ENCODE results near the gene RASA3. TPM values are rescaled to one million over a fixed set of nuclear protein-coding genes. Genes with fewer than 3 reads are reported as not detected.

RASA3 gene
- total RNA-seq, 1 experiment from 2014 or later = 0.26 TPM

GRCh38 chr13:114095486-114095885 is 36.9 kb downstream of the RASA3 start:
- H3K4me3 Mint-ChIP-seq (ENCODE audit: low read depth, unreplicated experiment) = no peak overlapping the region
- no peaks in the 10 kb centered on the region for H3K36me3 Mint-ChIP-seq (ENCODE audit: insufficient read depth, unreplicated experiment)
- no TSS peak for BruUV-seq (replicated peaks)
- CTCF ChIA-PET = no interaction called here
- no peaks in the 10 kb centered on the region for H3K27me3 Mint-ChIP-seq (ENCODE audit: unreplicated experiment)
- H3K27ac Mint-ChIP-seq (ENCODE audit: unreplicated experiment) = no peak overlapping the region
- H3K9me3 Mint-ChIP-seq (ENCODE audit: low read depth, unreplicated experiment) = no peaks in the 10 kb centered on the region
- TF ChIP-seq, protein P1, sequence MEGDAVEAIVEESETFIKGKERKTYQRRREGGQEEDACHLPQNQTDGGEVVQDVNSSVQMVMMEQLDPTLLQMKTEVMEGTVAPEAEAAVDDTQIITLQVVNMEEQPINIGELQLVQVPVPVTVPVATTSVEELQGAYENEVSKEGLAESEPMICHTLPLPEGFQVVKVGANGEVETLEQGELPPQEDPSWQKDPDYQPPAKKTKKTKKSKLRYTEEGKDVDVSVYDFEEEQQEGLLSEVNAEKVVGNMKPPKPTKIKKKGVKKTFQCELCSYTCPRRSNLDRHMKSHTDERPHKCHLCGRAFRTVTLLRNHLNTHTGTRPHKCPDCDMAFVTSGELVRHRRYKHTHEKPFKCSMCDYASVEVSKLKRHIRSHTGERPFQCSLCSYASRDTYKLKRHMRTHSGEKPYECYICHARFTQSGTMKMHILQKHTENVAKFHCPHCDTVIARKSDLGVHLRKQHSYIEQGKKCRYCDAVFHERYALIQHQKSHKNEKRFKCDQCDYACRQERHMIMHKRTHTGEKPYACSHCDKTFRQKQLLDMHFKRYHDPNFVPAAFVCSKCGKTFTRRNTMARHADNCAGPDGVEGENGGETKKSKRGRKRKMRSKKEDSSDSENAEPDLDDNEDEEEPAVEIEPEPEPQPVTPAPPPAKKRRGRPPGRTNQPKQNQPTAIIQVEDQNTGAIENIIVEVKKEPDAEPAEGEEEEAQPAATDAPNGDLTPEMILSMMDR (IDR thresholded peaks at IDR 0.05; ENCODE audit: unreplicated experiment) = no peak
- H3K4me1 Mint-ChIP-seq (ENCODE audit: low read depth, unreplicated experiment) = no peaks in the 10 kb centered on the region
- intact Hi-C loops (cut with micrococcal nuclease; ENCODE audit: unreplicated experiment) = no loop called here
- DNase-seq = no peak

DNA sequence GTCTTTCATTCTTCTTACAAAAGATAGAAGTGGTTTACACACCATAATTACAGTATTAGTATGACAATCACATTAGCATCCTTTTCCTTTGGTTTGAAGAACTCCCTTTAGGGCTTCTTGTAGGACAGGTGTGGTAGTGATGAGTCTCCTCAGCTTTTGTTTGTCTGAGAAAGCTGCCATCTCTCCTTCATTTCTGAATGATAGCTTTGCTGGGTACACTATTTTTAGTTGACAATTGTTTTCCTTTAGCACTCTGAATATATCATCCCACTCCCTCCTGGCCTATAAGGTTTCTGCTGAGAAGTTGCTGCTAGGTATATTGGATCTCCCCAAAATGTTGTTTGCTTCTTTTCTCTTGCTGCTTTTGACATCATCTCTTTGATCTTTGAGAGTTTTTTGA is 39.3 kb downstream of the RASA3 start:
- Mint-ChIP-seq H3K4me3 (ENCODE audit: low read depth, unreplicated experiment) (no peak overlapping the region), H3K36me3 (ENCODE audit: insufficient read depth, unreplicated experiment) (no peaks in the 10 kb centered on the region)

DNA sequence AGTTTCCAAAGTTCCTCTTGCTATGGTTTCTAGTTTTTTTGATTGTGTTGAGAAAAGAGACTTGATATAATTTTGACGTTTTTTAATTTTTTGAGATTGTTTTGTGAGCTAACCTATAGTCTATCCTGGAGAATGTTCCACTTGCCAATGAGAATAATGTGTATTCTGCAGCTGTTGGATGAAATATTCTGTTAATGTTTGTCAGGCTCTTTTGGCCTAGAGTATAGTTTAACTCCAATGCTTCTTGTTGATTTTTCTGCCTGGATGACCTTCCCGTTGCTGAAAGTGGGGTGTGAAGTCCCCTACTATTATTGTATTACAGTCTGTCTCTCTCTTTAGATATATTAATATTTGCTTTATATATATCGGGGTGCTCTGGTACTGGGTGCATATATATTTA is 40.0 kb downstream of the RASA3 start:
- intact Hi-C loops (cut with micrococcal nuclease; ENCODE audit: unreplicated experiment) = no loop called here
- H3K9me3 Mint-ChIP-seq (ENCODE audit: low read depth, unreplicated experiment) = no peaks in the 10 kb centered on the region
- H3K36me3 Mint-ChIP-seq (ENCODE audit: insufficient read depth, unreplicated experiment) = no peaks in the 10 kb centered on the region
- no peaks in the 10 kb centered on the region for H3K27me3 Mint-ChIP-seq (ENCODE audit: unreplicated experiment)
- DNase-seq = no peak
- TF ChIP-seq, protein P1 (IDR thresholded peaks at IDR 0.05; ENCODE audit: unreplicated experiment) = no peak
- no TSS peak for BruUV-seq (replicated peaks)
- no peaks in the 10 kb centered on the region for H3K4me1 Mint-ChIP-seq (ENCODE audit: low read depth, unreplicated experiment)
- CTCF ChIA-PET = no interaction called here
- no peak overlapping the region for H3K4me3 Mint-ChIP-seq (ENCODE audit: low read depth, unreplicated experiment)
- H3K27ac Mint-ChIP-seq (ENCODE audit: unreplicated experiment) = no peak overlapping the region

More for the DNA sequence above, 39.3 kb downstream of the RASA3 start:
- CTCF ChIA-PET = no interaction called here
- Mint-ChIP-seq H3K4me1 (ENCODE audit: low read depth, unreplicated experiment) (no peaks in the 10 kb centered on the region), H3K27me3 (ENCODE audit: unreplicated experiment) (no peaks in the 10 kb centered on the region), H3K9me3 (ENCODE audit: low read depth, unreplicated experiment) (no peaks in the 10 kb centered on the region), H3K27ac (ENCODE audit: unreplicated experiment) (no peak overlapping the region)
- intact Hi-C loops (cut with micrococcal nuclease; ENCODE audit: unreplicated experiment) = no loop called here
- DNase-seq = no peak
- TF ChIP-seq, protein P1 (IDR thresholded peaks at IDR 0.05; ENCODE audit: unreplicated experiment) = no peak
- no TSS peak for BruUV-seq (replicated peaks)

GRCh38 chr13:114090476-114090875 is 41.9 kb downstream of the RASA3 start:
- no peak overlapping the region for H3K4me3 Mint-ChIP-seq (ENCODE audit: low read depth, unreplicated experiment)
- H3K27me3 Mint-ChIP-seq (ENCODE audit: unreplicated experiment) = no peaks in the 10 kb centered on the region
- H3K4me1 Mint-ChIP-seq (ENCODE audit: low read depth, unreplicated experiment) = no peaks in the 10 kb centered on the region
- H3K36me3 Mint-ChIP-seq (ENCODE audit: insufficient read depth, unreplicated experiment) = no peaks in the 10 kb centered on the region
- TF ChIP-seq, protein P1 (IDR thresholded peaks at IDR 0.05; ENCODE audit: unreplicated experiment) = no peak
- intact Hi-C loops (cut with micrococcal nuclease; ENCODE audit: unreplicated experiment) = no loop called here
- H3K27ac Mint-ChIP-seq (ENCODE audit: unreplicated experiment) = no peak overlapping the region
- H3K9me3 Mint-ChIP-seq (ENCODE audit: low read depth, unreplicated experiment) = no peaks in the 10 kb centered on the region
- no peak for DNase-seq
- CTCF ChIA-PET = no interaction called here
- BruUV-seq (replicated peaks) = no TSS peak
